ENCODE measurements around the gene HLA-C. TPM values are rescaled to one million over a fixed set of nuclear protein-coding genes. Genes with fewer than 3 reads are reported as not detected.

Gene HLA-C
- total RNA-seq, 1 experiment from 2014 or later: 333 TPM

- TF ChIP-seq REST (IDR thresholded peaks at IDR 0.05; ENCODE audit: low read depth): no peak
- no peak for TF ChIP-seq SIN3A (IDR thresholded peaks at IDR 0.05; ENCODE audit: low read depth)
- no peak for TF ChIP-seq ZNF274 (IDR thresholded peaks at IDR 0.05; ENCODE audit: low read depth, low read length)
- no peak for TF ChIP-seq TCF7L2 (IDR thresholded peaks at IDR 0.05; ENCODE audit: borderline replicate concordance, extremely low read depth, insufficient read depth, insufficient read length)
- no peak for TF ChIP-seq SP1 (IDR thresholded peaks at IDR 0.05; ENCODE audit: low read depth)
These were observed 35.8 kb upstream of the HLA-C start (continued) for GRCh38 chr6:31307669-31308049.

GRCh38 chr6:31305703-31306219 lies 33.9 kb upstream of the HLA-C start:
- no peak overlapping the region for H3K27ac ChIP-seq (ENCODE audit: low read depth, low read length)
- BruUV-seq (replicated peaks): no TSS peak
- ChIA-PET CTCF (no interaction called here), POLR2A (no interaction called here), RAD21 (ENCODE audit: low non-redundant PET in 1 of 2, low total read pairs in 2 of 2, uncharacterized antibody in 2 of 2, unreplicated experiment in 2 of 2) (no interaction called here)
- no peaks in the 10 kb centered on the region for H3K9me2 ChIP-seq (ENCODE audit: insufficient read depth)
- peaks cover 9% of the 10 kb centered on the region; the same call in 1 of the 2 replicates for H3K27me3 ChIP-seq (ENCODE audit: insufficient read depth, low read length)
- H3K4me1 ChIP-seq (ENCODE audit: control insufficient read depth in 1 of 2, insufficient read depth in 2 of 2, low read length in 2 of 2): no peaks in the 10 kb centered on the region
- H2AFZ ChIP-seq (ENCODE audit: low read depth, low read length, poor library complexity, severe bottlenecking): no peak overlapping the region
- H3K4me3 ChIP-seq (replicated peaks in 1 of 2; ENCODE audit: low read depth in 1 of 2, low read length in 2 of 2): no peak overlapping the region
- intact Hi-C loops (cut with micrococcal nuclease): no loop called here
- DNase-seq (ENCODE audit: low read depth, low spot score) (no peak), ATAC-seq (no peak)
- no peak overlapping the region for H3K4me2 ChIP-seq (ENCODE audit: low read length)
- TF ChIP-seq FOSL1 (IDR thresholded peaks at IDR 0.05; ENCODE audit: low read depth) (no peak), YY1 (IDR thresholded peaks at IDR 0.05; ENCODE audit: extremely low read depth, insufficient replicate concordance, low read depth, low read length) (no peak)
- no peaks in the 10 kb centered on the region for H4K20me1 ChIP-seq (ENCODE audit: insufficient read depth)
- H3K9ac ChIP-seq (ENCODE audit: low read length): no peak overlapping the region
- no peaks in the 10 kb centered on the region for H3K9me3 ChIP-seq (ENCODE audit: control insufficient read depth in 1 of 2, insufficient read depth in 1 of 2, low read depth in 1 of 2, low read length in 2 of 2)
- no peaks in the 10 kb centered on the region for H3K79me2 ChIP-seq (ENCODE audit: insufficient read depth, low read length)
- no peaks in the 10 kb centered on the region for H3K36me3 ChIP-seq (ENCODE audit: control insufficient read depth in 1 of 2, insufficient read depth in 2 of 2, low read length in 2 of 2)
